ENCODE data around the gene BAIAP2. TPM values are rescaled to one million over a fixed set of nuclear protein-coding genes. Genes with fewer than 3 reads are reported as not detected.
A peak's percentile ranks its signal among the peaks of the same experiment; 100 is the strongest.
"Not testable (repeated sequence)": the region's sequence is repeated elsewhere in the genome, so short reads cannot be mapped to it uniquely, and the experiment has no call there.

BAIAP2 gene
- total RNA-seq, 1 donor from 2014 or later: 28.2 TPM

DNA sequence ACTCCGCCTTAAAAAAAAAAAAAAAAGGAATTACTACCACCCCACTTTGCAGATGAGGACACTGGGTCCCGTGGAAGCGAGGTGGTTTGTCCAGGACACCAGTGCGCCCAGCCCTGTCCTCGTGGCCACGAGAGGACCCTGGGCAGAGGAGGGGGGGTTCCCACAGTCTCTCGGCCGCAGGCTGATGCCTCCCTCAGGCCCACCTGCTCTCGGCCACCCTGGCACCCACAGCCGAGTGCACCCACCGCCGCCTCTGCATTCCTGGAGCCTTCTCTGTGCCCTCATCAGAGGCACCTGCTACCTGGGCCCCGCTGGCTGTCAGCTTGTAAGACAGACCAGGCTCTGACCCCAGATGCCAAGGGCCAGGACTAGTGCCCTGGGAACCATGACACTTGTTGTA is 102.3 kb downstream of the BAIAP2 start:
- DNase-seq (ENCODE audit: low read depth in 2 of 2): no peak

DNA sequence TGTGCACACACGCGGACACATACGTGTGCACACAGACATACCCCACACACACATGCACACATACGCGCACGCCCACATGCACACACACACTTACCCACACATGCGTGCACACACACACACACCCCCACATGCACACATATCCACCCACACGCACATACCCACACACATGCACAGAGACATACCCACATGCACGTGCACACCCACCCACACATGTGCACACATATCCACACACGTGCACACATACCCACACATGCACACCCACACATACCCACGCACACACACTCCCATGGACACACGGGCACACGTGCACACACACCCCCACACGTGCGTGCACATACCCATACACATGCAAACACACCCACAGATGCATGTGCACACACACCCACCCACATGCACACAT is 103.1 kb downstream of the BAIAP2 start:
- DNase-seq (ENCODE audit: low read depth in 2 of 2): no peak

DNA sequence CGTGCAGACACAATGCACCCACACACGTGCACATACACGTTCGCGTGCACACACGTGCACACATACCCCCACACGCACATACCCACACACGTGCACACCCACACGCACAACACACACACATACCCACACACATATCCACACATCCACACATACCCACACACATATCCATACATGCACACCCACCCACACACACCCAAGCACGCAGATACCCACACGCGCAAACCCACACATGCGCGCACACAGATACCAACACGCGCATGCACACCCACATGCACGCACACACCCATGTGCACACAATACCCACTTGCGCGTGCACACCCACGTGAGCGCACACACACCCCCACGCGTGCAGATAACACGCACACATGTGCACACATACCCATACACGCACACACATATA is 103.5 kb downstream of the BAIAP2 start:
- no peak for DNase-seq (ENCODE audit: low read depth in 2 of 2)

DNA sequence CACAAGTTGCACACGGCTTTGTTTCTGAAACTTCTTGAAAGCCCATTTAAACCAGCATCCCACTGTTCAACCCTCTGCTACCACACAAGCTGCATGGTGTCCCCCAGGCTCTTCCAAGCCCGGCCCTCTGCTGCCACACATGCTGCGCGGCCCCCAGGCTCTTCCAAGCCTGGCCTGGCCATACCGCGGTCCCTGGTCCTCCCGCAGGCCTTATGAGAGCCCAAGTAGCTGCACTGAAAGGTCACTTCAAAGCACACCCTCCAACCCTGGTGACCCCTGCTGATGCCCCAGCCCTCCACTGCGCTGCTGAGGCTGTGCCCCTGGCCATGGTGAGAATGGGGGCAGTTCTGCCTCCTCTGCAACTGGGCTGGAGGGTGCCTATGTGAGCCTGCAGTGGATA is 104.5 kb downstream of the BAIAP2 start:
- no peak for DNase-seq (ENCODE audit: low read depth in 2 of 2)

DNA sequence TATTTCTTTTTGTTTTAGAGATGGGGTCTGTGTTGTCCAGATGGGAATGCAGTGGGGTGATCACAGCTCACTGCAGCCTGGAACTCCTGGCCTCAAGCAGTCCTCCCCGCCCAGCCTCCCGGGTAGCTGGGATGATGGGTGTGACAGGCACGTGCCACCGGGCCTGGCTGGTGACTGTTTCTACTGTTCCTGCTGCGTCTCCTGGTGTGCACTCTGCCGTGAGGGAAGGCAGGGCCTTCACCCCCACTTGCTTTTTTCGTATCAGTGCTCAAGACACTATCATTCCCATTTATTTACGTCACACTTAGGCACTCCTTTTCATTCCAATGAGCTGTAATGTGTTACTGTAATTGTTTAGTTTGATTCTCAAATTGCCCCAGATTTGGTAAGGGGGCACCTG is 105.1 kb downstream of the BAIAP2 start:
- DNase-seq (ENCODE audit: low read depth in 2 of 2): no peak

DNA sequence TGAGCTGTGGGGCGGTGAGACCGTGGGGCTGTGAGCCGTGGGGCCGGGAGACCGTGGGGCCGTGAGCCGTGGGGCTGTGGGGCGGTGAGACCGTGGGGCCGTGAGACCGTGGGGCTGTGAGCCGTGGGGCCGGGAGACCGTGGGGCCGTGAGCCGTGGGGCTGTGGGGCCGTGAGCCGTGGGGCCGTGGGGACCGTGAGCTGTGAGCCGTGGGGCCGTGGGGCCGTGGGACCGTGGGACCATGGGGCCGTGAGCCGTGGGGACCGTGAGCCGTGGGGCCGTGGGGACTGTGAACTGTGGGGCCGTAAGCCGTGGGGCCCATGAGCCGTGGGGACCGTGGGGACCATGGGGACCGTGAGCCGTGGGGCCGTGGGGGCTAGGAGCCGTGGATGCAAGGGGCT is 105.7 kb downstream of the BAIAP2 start:
- no peak for DNase-seq (ENCODE audit: low read depth in 2 of 2)

DNA sequence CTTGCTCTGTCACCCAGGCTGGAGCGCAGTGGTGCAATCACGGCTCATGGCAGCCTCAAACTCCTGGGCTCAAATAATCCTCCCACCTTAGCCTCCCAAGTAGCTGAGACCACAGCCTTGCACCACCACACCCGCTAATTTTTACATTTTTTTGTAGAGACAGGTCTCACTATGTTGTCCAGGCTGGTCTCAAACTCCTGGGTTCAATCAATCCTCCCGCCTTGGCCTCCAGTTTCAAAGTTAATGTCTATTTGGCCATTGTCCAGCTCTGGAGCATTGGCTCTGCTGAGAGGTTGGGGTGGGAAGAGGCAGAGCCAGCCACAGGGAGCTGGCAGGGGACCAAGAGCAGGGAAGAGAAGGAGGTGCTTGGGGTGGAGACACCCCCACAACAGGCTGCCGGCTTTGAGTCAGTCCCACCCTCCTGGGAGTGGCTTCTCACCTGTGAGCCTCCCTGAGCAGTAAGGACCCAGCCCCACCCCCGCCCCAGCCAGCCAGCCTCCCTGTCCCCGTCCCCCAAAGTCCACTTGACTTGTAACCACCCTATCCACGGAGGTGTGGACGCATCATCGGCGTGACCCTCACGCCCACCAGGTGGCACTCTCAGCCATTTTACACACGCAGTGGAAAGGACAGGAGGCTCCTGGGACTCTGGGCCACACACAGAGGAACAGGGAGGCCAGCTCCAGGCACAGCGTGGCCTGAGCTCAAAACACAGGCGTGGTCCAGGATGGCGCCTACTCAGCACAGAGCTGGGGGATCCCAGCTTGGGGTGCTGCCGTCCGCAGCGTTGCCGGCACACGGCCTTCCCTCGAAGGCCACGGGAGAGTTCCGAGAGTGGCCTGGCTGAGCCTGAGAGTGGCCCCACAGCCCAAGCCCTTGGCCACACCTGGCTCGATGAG is 107.6 kb downstream of the BAIAP2 start:
- DNase-seq (ENCODE audit: low read depth in 2 of 2): peak; percentile 73 to 77

DNA sequence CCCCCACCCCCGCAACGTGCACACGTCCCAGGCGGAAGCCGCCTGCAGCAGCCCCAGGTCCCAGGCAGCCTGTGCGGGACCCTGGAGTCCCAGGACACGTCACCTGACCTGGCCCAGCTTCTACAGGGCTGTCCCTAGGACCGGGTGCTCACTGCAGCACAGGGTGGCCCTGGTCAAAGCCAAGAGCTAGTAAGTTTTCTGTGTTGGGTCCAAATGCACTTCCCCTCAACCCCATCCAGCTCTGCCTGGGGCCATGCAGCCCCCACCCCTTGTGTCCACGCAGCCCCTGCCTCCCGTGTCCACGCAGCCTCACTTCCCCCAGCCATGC is 108.2 kb downstream of the BAIAP2 start:
- no peak for DNase-seq (ENCODE audit: low read depth in 2 of 2)

DNA sequence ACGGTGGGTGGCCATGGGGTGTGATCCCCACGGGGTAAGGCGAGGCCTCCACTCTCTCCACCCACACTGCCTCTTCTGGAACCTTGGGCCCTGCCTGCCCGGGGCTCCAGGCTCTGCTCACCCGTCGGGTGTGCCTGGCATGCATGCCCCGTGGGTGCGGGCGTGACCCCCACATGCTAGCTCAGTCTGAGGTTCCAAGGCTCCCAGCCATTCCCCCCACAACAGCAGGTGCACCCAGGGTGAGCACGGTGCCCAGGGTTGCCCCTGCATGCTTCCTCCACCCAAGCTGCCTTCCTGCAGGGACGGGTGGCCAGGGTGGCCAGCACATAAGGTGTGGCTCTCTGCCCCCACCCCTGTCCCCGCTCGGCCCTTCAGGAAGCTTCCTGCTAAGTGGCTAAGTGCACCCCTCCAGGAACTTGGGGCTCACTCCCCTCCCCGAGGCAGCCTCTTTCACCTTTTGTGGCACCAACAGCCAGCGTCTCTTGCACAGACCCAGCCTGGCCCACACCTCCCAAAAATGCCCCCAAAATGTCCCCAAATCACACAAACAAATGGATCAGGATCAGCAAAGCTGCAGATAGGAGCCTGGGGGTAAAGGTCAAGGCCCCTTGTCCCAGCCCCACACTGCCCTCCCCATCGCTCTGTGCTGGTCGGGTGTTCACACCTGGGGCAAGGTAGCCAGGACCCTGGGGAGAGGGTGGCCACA is 108.9 kb downstream of the BAIAP2 start:
- no peak for DNase-seq (ENCODE audit: low read depth in 2 of 2)

DNA sequence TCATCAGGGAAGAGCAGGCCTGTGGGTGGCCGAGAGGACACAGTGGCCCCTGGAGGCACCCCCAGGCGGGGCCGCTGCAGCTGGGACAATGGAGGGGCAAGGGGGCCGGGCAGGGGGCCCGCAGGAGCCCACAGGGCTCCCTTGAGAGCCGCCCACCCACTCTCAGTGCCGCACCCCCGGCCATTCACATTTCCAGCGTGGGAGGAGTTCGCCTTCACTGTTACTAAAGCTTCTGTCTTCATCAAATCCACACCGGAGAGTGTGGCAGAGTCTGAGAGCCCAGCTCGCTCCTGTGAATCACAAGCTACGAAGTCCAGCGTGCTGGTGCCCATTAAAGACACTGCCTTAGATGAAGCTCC is 109.5 kb downstream of the BAIAP2 start:
- no peak for DNase-seq (ENCODE audit: low read depth in 2 of 2)

DNA sequence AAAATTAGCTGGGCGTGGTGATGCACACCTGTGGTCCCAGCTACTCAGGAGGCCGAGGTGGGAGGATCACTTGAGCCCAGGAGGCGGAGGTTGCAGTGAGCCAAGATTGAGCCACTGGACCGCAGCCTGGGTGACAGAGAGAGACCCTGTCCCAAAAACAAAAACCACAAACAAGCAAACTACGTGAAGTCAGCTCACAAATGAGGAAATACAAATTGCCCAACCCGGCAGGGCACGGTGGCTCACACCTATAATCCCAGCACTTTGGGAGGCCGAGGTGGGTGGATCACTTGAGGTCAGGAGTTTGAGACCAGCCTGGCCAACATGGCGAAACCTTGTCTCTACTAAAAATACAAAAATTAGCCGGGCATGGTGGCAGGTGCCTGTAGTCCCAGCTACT is 111.3 kb downstream of the BAIAP2 start:
- DNase-seq (ENCODE audit: low read depth in 2 of 2): not testable (repeated sequence)

DNA sequence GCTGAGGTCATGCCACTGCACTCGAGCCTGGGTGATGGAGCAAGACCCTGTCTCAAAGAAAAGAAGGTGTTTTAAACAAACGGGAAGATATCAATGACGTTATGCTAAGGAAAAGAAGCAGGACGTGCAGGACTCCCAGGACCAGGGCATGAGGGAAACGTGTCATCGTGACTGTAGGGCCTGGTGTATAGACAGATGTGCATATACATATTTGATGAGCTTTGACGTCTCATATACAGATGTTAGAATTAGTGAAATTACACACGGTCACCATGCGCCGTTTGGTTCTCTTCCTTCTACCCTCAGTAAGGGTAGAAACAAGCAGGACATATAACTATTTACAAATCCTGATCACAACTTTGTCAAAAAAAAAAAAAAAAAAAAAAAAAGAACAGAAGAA is 112.8 kb downstream of the BAIAP2 start:
- DNase-seq (ENCODE audit: low read depth in 2 of 2): no peak

DNA sequence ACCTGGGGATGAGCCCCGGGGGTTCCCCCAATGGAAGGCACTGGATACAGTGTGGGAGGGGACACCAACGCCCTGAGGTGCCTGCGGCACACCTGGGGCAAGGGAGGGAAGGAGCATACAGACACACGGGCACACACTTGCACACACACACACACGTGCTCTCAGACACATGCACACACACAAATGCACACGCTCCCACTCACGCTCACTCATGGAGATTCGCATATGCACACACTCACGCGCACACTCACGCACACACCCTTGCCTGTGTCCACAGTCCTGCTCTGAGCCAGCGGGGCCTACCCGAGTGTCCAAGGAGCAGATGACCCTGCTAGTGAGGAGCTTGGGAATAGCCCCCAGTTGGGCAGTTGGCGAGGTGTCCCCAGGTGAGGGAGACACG is 113.6 kb downstream of the BAIAP2 start:
- no peak for DNase-seq (ENCODE audit: low read depth in 2 of 2)

DNA sequence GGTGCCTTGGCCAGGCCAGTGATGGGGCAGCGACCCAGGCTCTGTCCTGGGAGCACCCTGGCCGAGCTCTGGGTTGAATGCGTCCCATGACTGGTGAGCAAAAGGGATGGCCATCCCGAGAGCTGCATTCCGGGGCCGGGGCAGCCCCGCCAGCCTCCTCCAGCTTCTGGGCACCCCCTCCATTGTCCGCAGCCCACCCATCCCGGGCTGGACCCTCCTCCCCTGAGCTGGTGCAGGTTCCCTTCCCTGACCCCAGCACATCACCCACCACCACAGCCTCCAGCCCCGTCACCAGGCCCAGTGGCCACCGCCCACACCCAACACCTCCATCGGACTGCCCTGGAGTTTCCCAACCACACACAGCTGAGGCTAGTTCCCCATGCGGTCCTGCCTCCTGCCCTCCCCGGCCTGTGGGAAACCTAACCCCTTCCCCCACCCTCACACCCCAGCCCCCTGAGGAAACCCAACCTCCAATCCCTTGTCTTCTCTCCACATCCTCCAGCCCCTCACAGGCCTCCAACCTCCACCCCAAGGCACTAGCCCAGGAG is 114.1 kb downstream of the BAIAP2 start:
- DNase-seq (ENCODE audit: low read depth in 2 of 2): no peak

DNA sequence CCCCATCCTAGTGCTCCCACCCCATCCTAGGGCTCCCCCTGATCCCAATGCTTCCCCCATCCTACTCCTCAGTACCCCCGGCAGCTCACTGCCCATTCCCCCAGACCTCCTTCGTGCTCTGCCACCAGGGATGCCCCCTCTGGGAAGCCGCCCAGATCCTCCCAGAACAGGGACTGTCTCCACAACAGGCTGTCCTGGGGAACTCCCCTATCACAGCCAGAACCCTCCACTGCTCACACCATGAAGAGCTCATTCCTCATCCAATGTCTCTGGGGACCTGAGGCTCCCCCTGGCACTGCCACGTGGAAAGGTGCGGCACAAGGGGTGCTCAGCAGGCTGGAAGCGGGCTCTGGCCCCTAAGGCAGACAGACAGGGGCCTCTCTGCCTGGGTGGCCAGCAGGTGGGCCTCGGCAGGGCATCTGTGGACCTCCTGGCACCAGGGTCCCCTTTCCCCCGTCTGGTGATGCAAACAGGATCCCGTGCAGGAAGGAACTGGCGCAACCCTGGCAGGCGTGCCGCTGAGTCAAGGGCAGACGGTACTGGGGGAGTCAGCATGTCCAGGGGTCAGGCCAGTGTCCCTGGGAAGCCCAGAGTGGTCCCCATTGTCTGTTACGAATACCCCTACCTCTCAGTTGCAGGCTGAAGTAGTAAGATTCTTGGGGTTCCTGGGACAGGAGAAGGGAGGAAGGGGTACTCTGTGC is 115.6 kb downstream of the BAIAP2 start:
- DNase-seq (ENCODE audit: low read depth in 2 of 2): peak; percentile 46 to 68

DNA sequence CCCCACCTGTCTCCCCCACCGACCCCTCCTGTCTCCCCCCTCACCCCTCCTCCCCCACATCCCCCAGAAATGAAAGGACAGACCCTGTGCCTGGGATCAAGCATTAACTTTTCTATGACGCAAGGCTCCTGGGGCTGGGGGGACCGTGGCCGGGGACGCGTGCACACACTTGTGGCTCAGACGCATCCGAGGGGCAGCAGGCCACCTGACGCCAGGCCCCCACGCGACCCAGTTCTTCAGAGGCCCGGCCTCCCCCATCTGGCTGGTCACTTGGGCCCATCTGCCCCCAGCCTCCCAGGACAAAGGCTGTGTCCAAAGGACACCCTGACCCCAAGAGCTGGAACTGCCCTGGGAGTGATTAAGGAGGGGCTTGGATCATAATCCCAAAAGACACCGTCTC is 116.3 kb downstream of the BAIAP2 start:
- DNase-seq (ENCODE audit: low read depth in 2 of 2): no peak

DNA sequence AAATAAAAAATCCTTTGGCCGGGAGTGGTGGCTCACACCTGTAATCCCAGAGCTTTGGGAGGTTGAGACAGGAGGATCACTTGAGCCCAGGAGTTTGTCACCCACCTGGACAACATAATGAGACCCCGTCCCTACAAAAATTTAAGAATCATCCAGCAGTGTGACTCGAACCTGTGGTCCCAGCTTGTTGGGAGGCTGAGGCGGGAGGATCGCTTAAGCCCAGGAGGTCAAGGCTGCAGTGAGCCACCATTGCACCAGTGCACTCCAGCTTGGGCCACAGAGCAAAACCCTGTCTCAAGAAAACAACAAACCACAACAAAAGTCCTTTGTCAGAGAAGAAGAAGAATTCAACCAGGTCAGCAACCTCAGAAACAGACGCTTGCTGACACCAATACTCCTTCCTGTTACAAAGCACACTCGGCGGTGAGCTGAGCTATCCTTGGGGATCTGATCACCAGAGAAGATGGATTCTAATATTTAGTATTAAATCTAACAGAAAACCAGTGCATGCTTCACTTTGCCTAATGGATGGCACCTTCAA is 117.4 kb downstream of the BAIAP2 start:
- no peak for DNase-seq (ENCODE audit: low read depth in 2 of 2)

DNA sequence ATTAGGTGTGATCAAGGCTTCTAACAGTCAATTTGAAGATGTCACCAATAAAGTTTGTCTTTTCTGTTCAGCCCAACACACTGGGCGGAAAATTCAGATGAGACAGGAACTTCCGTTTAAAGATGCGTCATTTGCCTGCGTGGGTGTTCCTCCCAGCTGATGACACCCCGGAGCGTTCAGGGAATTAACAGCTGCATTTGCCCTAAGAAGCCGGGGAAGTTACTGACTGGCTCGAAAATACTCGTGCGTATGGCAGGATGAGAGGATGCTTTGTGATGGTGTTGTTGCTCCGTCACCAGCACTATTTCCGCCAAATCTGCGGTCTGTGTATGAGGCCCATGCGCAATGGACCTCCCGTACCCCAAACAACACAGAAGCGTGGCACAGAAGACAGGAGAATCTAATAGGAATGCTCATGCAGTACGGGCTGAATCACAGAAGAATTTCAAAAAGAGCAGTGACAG is 118.4 kb downstream of the BAIAP2 start:
- peak; percentile 82 to 89 for DNase-seq (ENCODE audit: low read depth in 2 of 2)

DNA sequence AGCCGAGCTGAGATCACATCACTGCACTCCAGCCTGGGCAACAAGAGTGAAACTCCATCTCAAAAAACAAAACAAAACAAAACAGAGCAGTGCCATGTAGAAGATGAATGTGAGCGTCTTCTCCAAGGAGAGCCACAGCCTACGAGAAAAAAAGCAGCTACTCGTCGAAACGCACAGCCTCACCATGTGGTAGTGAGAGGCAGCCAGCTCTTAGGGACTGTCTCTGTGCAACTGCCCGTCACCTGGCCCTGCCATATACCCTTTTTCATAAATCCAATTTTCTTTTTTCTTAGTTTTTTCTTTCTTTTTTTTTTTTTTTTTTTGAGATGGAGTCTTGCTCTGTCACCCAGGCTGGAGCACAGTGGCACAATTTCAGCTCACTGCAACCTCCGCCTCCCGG is 119.1 kb downstream of the BAIAP2 start:
- not testable (repeated sequence) for DNase-seq (ENCODE audit: low read depth in 2 of 2)

DNA sequence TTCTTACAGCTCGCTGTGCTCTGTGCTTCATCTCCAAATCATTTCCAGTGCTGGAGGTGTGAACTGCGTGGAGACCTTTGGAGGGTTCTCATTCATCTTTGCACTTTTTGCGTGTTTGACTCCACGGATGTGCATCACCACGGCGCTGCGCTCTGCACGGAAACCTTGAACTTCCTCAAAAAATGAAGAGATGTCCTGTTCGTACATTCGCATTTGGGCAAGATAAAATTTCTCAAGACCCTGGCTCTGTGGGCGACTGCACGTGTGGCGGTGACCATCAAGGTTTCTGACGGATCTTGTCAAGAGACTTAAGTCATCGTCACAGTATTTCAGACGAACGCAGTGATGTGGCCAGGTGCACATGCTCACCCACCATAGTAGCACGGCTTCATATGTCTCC is 120.0 kb downstream of the BAIAP2 start:
- no peak for DNase-seq (ENCODE audit: low read depth in 2 of 2)

DNA sequence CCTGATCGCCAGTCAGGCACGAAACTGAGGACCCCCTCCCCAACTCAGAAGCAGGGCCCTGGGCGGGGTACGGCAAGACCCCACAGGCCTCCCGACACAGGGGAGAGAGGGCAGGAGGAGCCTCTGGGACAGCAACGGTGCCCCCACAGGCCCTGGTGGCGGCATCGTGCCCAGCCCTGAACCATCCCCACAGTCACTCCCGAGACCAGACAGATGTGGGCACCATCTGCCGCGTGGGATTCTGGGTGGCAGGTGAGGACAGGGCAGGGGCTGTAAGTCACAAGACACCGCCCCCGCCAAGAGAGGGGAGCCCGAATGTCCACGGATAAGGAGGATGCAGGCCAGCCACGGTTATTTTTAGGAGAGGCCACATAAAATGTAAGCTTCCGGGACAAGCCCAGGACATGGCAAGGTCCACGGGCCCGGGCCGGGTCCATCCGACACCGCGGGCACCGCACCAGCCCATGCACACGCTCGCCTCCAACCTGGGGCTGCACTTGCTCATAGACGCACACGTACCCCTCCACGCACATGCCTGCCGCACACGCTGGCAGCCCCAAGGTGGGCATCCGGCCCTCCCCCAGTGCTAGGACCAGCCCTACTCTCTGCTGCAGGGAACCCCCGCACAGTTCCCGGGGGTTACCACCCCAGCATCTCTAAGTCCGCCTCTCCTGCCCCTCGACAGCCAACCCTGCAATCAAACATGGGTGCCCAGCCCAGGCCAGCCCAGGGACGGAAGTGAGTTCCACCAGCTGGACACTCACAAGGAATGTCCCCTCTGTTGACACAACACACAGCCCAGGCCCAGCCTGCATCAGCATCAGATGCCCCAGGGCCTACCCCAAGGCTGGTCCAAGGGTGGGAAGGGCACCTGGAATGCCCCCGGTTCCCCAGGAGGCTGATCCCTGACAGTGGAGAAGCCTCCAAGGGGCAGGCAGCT is 122.2 kb downstream of the BAIAP2 start:
- DNase-seq (ENCODE audit: low read depth in 2 of 2): no peak

Measured in dermis microvascular lymphatic vessel endothelial cell (primary cell).